HG02642 (cell line): ENCODE data around the gene ETF1.
"Not testable (repeated sequence)": the region's sequence is repeated elsewhere in the genome, so short reads cannot be mapped to it uniquely, and the experiment has no call there.

ENCODE experiments used
- ATAC-seq: cut with Tn5 transposase; IDR thresholded peaks from one replicate; pipeline ENCODE4 v1.9.1; 2021; ENCODE audit warnings: mild to moderate bottlenecking; ENCODE audit not compliant: unreplicated experiment, poor library complexity

The ETF1 gene

DNA sequence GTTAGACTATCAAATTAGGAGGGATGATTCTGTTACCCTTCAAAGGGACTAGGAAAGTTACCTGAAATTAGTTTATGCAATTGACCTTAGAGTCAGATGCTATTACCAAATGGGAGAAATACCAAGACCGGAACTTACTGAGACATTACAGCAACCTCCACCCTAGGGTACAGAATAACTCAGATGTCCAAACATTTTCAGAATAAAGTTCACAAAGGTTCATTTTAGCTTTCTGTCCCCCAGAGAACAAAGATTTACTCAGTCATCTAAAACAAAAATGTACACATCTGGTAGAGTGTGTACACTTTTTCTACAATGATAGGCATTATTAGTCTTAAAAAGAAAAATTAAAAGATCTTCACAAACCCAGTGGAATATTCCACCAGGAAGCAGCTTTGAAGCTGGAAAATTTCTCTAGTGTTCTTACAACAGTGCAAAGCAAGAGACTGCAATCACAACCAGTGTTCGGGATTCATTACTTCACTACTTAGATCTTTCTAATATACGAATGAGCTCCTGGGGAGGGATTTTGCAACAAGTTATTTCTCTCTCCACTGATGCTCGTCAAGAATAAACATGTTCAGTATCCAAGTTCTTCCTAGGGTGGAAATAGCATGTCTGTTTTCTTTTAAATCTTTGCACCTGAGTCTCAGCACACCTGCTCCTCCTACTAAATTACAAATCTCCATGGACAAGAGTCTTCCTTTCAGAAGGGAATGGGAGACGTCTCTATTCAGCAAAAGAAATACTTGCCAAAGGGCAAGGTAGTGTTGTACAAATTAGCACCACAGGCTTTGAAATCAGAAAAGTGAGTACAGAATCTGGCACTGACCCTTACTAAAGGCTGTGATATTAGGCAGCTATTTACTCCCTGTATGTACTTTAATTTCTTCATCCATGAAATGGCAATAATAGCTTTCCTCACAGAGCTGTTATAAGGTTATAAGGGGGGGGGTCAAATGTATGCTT, 8.8 kb downstream of the ETF1 start:
- no peak for ATAC-seq

DNA sequence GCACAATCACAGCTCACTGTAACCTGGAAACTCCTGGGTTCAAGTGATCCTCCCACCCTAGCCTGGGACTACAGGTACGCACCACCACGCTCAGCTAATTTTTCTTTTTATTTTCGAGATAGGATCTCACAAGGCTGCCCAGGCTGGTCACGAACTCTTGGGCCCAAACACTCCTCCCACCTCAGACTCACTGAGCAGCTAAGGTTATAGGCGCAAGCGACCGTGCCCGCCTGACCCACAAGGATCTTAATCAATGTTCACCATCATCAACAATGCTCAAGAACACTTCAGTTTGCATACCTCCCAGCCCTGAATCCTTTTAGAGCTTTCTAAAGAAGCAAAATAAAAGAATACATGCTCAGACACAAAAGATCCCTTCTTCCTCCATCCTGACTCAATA, 13.2 kb downstream of the ETF1 start:
- ATAC-seq = no peak

DNA sequence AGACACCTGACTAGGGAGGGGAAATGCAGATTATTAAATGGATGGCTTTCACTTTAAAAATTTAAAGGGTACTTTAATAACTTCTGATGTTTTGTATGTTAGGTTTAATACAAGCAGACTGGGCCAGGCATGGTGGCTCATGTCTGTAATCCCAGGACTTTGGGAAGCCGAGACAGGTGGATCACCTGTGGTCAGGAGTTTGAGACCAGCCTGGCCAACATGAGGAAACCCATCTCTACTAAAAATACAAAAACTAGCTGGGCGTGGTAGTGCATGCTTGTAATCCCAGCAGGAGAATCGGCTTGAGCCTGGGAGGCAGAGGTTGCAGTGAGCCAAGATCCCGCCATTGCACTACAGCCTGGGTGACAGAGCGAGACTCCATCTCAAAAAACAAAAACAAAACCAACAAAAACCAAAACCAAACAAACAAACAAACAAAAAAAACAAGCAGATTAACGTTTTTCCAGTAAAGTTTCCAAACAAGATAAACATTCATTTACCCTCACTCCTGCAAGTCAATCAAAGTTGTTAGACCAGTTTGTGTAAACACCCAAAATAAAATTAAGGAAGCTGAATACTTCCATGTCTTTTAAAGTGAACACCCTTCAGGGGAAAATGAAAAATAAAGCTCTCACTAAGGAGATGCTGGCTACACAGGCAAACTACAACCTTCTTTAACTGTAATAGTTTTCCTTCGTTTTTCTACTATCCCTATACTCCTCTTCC, 14.1 kb downstream of the ETF1 start:
- no peak for ATAC-seq

DNA sequence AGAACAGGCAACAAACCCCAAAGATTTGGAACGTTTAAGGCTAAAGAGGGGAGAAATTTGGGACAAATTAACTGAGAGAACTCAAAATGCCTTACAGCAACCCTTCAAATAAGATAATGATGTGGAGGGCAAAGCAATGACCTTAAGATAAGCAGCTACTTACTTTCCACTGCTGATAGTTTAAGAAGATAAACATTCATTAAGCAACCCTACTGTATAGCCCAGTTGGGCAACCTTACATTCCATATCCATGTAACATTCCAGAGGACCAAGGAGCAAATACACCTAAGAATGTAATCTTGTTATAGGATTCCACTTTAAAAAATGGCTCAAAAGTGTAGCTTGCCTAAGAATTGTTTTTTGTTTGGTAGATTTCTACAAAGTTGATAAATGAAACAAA, 14.8 kb downstream of the ETF1 start:
- no peak for ATAC-seq

DNA sequence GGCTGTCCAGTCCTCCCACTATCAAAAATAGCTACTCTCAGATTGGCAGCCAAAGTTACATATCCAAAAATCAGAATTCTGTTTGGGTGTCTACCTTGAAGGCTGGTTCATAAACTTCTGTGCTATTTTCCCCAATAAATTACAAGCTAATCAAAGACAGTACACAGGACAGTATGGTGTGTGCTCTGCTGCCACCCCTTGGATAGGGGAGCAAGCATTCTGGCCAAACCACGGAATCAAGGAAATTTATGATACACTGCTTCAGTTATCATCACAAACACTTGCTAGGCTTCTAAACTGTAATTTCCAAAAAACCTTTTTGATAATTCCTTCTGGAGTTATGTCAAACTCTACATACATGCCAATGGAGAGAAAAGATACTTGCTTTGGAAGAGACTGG, 15.9 kb downstream of the ETF1 start:
- no peak for ATAC-seq

DNA sequence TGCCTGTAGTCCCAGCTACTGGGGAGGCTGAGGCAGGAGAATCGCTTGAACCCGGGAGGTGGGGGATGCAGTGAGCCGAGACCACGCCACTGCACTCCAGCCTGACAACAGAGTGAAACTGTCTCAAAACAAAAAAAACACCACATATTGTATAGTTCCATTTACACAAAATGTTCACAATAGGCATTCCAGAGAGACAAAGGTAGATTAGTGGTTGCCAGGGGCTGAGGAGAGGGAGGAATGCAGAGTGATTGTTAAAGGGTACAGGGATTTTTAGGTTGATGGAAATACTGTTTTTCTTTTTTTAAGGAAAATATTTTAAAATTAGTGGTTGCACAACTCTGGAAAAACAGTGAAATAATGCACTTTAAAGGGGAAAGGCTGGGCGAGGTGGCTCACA, 19.6 kb downstream of the ETF1 start:
- no peak for ATAC-seq

DNA sequence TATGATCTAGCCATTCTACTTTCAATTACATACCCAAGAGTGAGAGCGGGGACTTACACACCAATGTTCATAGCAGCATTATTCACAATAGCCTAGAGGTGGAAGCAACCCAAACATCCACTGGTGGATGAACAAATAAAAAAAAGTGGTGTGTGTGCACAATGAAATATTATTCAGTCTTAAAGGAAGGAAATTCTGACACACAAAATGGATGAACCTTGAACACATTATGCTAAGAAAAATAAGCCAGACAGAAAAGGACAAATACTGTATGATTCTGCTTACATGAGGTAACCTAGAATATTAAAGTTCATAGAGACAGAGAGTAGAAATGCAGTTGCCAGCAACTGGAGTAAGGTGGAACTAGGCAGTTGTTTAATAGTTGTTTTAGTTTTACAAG, 22.1 kb downstream of the ETF1 start:
- ATAC-seq = no peak

DNA sequence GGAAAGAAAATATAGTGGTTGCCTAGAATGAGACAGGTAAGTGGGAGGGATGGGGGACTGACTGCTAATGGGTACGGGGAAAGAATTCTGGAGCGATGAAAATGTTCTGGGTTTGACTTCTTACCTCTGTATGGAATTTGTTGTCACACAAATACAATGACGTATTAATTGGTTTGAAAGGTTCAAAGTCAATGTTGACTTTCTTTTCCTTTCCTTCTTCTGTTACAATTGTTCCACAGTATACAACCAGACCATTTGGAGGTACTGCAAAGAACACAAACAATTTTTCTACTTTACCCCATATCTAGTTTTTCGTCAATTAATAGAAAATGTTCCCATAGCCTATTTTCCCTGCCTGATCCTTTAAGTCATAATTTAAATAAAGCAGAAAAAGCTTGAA, 25.6 kb downstream of the ETF1 start:
- ATAC-seq = no peak

DNA sequence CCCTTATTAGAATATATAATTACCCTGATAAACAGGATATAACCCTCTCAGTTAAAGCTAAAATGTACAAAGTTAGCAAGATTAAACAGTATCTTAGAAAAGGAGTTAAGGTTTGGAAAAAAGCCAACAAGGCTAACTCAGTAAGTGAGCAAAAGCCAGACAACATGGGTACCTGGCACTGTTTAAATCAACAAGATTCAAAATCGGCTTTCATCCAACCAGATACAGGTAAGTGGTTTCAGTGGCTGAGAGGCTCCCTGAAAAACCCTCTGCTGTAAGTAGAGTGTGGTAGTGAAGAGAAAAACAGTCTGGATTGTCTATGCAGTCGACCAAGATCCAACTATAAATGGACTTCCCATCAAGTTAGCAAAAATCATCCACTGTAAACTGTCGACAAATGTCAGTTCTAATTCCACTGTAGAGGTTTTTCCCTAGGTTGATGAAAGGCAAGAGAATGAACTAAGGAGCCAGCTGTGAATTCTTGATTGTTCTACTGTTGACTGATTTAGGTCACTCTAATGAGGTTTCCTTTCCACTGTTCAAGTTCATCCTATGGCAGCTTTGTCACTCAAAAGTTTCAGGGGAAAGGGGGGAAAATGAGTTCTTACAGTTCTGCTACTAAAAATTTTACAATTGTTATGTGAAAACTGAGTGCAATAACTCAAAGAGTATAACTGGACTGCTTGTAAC, 27.3 kb downstream of the ETF1 start:
- no peak for ATAC-seq

DNA sequence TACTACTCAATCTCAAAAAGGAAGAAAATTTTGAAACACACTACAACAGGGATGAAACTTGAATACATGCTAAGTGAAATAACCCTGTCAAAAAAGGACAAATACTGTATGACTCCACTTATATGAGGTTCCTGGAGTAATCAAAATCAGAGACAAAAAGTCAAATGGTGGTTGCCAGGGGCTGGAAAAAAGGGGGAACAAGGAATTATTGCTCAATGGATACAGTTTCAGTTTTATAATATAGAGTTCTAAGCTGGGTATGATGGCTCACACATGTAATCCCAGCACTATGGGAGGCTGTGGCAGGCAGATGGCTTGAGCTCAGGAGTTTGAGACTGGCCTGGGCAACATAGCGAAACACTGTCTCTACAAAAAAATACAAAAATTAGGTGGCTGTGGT, 29.0 kb downstream of the ETF1 start:
- no peak for ATAC-seq

DNA sequence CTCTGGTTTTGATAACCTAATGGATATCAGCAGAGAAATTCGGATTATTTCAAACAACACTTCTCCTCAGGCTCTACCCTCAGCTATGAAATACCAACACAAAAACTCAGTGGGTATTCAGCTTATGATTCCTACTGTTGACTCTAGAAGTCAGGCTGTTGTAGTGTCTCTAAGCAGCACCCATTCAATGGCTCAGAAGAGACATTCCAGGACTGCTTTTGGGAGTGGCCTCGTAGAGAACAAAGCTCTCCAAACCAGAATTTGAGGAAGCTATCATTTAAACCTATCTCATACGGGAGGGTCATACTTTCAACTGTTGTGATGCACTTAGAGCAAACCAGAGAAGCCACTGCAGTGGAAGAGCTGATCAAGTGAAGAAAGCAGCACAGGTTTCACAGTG, 34.1 kb downstream of the ETF1 start:
- ATAC-seq = no peak

DNA sequence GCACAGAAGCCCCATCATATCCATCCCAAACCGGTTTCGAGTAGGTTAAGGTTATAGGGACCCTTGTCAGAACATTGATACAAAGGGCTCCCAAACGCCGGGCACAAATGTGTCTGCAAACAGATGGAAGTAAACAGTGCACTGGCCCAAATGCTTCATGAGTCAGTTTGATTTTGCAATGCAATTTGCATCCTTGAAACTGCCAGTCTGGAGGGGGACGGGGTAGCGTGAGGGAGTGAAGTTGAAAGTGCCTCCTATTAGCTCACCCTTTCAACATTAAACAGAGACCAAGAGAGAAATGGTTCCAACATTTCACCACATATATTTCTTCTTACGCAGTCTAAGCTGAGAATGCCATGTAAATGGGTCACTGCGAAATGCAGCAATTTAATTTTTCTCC, 35.6 kb downstream of the ETF1 start:
- not testable (repeated sequence) for ATAC-seq

DNA sequence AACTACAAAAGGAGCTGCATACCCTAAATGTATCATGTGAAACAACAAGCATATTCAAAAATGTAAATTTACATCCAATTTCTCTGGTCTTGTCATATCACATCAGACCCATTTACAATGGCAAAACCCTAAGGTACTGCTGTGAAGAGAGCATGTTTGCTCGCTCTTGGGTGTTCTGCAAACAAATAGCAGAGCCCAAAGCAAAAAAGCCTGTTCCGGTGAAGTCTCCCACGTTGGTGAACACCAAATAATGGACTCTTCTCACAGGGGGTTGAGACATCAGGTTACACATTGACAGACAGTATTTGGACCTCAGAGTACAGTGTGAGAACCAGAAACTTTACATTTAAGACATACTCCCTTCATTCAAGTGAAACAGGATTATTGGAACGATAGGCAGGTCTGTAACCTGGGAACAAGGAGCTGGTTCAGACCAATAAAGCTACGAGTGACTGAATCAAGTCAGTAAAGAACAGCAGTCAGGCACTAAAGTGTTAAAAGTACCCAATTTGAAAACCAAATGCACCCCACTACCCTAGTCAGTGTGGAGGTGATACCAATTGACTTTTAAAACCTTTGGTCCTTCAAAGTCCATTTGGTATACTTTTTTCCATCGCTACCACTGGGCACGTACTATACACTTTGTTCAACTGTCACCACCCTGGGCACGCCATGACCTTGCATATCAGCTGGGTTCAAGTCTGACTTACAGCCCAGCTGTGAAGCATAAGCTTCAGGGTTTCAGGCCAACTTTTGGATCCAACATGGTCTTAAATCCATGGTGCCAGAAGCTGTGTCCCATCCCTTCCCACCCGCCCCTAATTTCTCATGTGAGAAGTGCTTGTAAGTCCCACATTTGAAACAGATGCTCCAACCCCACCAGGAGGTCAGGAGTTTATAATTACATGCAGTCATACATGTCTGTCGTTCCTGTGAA, 36.4 kb downstream of the ETF1 start:
- ATAC-seq = no peak

DNA sequence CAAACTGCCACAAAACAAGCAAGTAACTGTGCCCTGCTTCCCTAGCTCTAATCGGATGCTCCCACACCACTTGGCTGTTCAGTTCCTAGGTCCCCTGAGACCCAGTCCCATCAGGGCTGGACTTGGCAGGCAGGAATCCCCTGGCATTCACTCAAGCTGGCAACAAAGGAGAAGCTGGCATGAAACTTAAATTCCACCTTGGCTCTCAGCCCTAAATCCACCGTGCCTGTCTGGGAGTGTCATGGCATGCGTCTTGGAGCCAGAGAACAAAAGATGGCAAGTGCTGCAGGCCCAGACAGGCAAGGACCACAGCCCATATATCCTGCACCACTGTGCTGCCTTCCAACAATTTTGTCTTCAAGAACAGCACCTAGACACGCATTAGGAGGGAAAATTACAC, 38.2 kb downstream of the ETF1 start:
- no peak for ATAC-seq

DNA sequence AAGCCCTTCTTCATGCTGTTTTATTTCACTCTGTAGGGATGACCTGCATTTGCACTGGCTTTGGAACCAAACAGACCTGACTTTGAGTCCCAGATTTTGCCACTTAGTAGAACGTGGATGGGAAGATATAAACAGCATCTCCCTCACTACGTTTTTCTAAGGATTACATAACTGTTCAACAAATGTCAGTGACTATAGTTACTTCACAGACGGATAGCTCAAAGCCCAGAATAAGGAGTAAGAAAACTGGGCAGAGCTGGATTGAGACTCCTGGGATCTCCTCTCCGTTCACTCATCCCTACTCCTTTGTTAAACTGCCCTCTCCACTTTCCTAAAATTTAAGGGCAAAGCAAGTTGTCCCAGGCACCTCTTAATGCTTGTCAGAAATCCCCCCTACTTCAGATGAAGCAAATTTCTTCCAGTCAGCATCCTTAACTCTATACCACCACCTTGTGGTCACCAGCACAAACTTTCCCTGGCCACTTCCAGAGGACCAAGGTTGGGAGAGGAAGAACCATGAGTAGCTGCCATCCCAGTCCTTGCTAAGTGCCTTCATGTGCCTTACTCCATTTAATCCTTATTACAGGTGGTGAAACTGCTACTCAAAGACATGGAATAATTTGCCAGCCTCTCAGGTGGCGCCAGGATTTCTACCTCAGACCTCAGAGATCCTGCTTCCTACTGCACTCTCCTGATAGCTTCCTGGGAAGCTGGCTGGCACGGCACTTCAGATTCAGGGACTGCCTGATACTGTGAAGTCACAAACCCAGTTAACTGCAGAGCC, 39.4 kb downstream of the ETF1 start:
- ATAC-seq = no peak

DNA sequence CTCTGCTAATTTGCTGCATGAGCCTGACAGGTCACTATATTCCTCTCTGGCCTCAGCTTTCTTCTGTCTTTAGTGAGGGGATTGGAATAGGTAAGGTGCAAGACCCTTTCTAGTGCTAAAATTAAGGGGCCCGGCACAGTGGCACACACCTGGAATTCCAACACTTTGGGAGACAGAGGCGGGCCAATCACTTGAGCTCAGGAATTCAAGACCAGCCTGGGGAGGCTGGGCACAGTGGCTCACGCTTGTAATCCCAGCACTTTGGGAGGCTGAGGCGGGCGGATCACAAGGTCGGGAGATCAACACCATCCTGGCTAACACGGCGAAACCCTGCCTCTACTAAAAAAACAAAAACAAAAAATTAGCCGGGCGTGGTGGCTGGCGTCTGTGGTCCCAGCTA, 40.5 kb downstream of the ETF1 start:
- no peak for ATAC-seq

DNA sequence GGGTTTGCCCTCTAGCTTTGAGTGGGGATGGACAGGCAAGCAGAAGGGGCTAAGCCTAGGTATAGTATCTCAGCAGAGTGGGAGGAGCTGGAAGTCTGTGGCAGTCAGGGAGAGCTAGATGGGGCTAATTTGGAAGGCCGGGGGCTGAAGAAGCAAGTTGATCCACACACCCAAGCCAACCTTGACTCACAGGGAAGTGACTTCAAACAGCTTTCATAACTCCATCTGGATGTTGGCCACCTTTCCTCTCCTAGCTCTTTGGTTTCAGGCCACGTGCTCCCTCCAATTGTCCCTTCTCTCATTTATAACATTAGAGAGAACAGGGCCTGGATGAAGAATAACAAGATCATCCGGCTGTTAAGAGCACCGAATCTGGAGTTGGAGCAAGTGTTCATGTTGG, 40.9 kb downstream of the ETF1 start:
- ATAC-seq = no peak

DNA sequence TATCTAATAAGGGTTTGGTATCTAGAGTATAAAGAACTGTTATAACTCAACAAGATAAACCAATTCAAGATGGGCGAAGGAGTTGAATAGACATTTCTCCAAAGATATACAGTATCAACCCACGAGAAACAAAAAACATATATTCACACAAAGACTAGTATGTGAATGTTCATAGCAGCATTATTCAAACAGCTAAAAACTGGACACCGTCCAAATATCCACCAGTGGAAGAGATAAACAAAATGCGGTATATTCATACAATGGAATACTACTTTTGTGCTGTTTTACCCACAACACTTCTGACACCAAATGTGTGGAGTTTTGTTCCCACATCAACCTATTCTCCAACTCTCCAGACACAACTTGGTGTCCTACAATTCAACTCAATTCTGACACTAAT, 44.7 kb downstream of the ETF1 start:
- no peak for ATAC-seq

DNA sequence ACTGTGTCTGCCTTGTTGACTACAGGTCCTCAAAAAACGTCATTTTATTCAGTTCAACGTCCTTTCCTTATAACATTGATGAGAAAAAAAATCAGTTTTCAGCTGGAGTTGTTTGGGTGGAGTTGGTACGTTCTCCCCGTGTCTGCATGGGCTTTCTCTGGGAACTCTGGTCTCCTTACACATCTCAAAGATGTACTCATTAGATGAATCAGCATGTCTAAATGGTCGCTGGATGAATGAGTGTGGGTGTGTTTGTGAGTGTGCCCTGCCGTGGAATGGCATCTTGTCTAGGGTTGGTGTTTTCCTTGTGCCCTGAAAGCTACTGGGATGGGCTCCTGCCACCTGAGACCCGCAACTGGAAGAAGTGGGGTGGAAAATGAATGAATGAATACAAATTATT, 47.7 kb downstream of the ETF1 start:
- no peak for ATAC-seq
